GM19099 (cell line): ENCODE measurements around the gene HMGN5.
A peak's percentile ranks its signal among the peaks of the same experiment; 100 is the strongest.

Experiments used
- POLR2A ChIP-seq: IDR thresholded peaks from 3 replicates; pipeline ENCODE4 v1.6.1; 2011; ENCODE audit warnings: low read depth; ENCODE audit not compliant: insufficient read length; ENCODE audit errors: extremely low read depth

Gene HMGN5

GRCh38 chrX:81195712-81196111 lies 6.0 kb downstream of the HMGN5 start:
- TF ChIP-seq POLR2A, result no peak

- TF ChIP-seq POLR2A, result no peak
Observed at GRCh38 chrX:81195259-81195658, 6.5 kb downstream of the HMGN5 start.

GRCh38 chrX:81174286-81174685 lies 27.4 kb downstream of the HMGN5 start:
- TF ChIP-seq POLR2A, result no peak

- no peak for TF ChIP-seq POLR2A
Observed at GRCh38 chrX:81168391-81168790, 33.3 kb downstream of the HMGN5 start.

- peak; percentile 53 for TF ChIP-seq POLR2A
Observed at GRCh38 chrX:81121513-81122363, 80.0 kb downstream of the HMGN5 start.

DNA sequence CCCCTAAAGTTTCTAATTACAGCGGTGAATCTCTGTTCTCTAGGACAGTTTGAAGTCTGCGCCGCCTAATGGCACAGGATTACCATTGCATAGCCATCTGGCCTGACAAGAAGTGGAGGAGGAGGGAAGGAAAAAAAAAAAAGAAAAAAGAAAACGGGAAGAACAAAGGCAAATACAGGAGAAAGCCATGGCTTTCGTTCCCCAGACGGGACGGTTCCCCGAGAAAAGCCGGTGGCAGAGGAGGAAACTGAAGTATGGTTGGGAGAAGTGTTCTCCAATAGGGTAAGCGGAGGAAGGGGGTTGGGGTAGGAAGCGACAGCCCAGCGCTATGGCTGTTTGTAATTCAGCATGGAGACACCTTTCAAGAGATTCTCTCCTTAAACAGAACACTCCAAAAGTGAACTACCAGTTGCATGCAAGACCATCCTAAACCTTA lies 80.8 kb downstream of the HMGN5 start:
- no peak for TF ChIP-seq POLR2A

DNA sequence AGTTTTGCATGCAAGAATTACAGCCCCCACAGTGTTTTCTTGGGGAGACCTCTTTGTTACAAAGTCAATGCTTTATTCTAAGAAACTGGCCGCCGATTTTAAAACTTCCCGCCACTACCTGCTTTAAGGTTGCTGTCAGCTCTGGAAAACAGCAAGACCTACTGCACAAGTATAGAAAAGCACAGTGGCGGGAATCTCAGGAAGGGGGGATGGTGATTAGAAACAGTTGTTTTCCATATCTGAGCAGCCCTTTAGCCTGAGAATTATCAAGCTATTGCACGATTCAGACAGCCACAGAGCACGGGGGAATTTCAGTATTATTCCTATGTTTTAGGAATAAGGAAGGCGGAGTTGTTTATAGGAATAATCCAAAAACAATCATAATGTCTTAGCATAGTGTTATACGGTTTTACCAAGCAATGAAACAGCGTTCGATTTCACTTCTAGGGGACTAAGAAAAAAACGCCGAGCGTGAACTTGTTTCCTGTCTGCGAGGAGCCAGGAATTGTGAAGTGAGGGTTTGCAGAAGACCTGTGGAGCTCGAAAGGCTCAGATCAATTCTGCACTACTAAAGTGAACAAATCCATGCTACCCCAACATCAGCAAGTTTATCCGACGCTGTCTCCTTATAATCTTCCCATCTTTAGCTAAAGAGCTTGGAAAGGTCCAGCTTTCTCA lies 81.3 kb downstream of the HMGN5 start:
- no peak for TF ChIP-seq POLR2A

- no peak for TF ChIP-seq POLR2A
Observed at GRCh38 chrX:81114757-81115156, 87.0 kb downstream of the HMGN5 start.

- TF ChIP-seq POLR2A, result no peak
Observed at GRCh38 chrX:81110286-81110685, 91.4 kb downstream of the HMGN5 start.

DNA sequence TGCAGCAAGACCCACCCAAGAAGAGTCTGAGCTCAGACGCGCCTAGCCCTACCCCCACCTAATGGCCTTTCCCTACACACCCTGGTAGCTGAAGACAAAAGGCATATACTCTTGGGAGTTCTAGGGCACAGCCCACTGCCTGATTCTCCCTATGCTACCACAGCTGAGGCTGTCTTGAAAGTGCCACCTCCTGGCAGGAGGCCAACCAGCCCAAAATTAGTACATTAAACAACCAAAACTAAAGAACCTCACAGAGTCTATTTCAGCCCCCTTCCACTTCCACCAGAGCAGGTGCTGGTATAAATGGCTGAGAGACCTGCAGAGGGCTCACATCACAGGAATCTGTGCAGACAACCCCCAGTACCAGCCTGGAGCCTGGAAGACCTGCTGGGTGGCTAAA lies 119.1 kb downstream of the HMGN5 start:
- TF ChIP-seq POLR2A, result no peak
